EH (cell line): ENCODE results near the gene CAST.
"Not testable (repeated sequence)": the region's sequence is repeated elsewhere in the genome, so short reads cannot be mapped to it uniquely, and the experiment has no call there.

ENCODE experiments used
- DNase-seq: peaks from one replicate; pipeline ENCODE4 v3.0.0-alpha.2; 2015; ENCODE audit warnings: low read depth

The CAST gene

GRCh38 chr5:96661855-96662724, at the start of gene CAST:
Gene CAST (plus strand): TSS chr5:96662376. CDS start chr5:96662423, 47 bp downstream.
- peak; percentile 96 for DNase-seq

GRCh38 chr5:96614110-96614691, 48.0 kb upstream of the CAST start:
- peak; percentile 92 for DNase-seq

GRCh38 chr5:96615223-96615622, 47.0 kb upstream of the CAST start:
- DNase-seq: no peak

- DNase-seq: no peak
These were observed 45.4 kb upstream of the CAST start for GRCh38 chr5:96616801-96617200.

- DNase-seq: not testable (repeated sequence)
These were observed 43.7 kb upstream of the CAST start for GRCh38 chr5:96618311-96619016.

GRCh38 chr5:96619946-96620345, 42.2 kb upstream of the CAST start:
- no peak for DNase-seq

- no peak for DNase-seq
These were observed 37.6 kb upstream of the CAST start for GRCh38 chr5:96624596-96624995.

GRCh38 chr5:96625365-96625764, 36.8 kb upstream of the CAST start:
- DNase-seq: no peak

- DNase-seq: peak; percentile 95
These were observed 35.2 kb upstream of the CAST start for GRCh38 chr5:96626956-96627355.

- peak; percentile 12 for DNase-seq
These were observed 34.3 kb upstream of the CAST start for GRCh38 chr5:96627792-96628398.

- peak; percentile 18 for DNase-seq
These were observed 33.8 kb upstream of the CAST start for GRCh38 chr5:96628406-96628805.

GRCh38 chr5:96629774-96630173, 32.4 kb upstream of the CAST start:
- DNase-seq: peak; percentile 95

GRCh38 chr5:96633820-96634219, 28.4 kb upstream of the CAST start:
- peak; percentile 44 for DNase-seq

- DNase-seq: no peak
These were observed 27.3 kb upstream of the CAST start for GRCh38 chr5:96634881-96635280.

- DNase-seq: no peak
These were observed 26.1 kb upstream of the CAST start for GRCh38 chr5:96636046-96636445.

GRCh38 chr5:96636594-96636993, 25.6 kb upstream of the CAST start:
- no peak for DNase-seq

- DNase-seq: no peak
These were observed 25.0 kb upstream of the CAST start for GRCh38 chr5:96637196-96637595.

GRCh38 chr5:96638561-96638960, 23.6 kb upstream of the CAST start:
- DNase-seq: peak; percentile 40

GRCh38 chr5:96640696-96641095, 21.5 kb upstream of the CAST start:
- no peak for DNase-seq

- peak; percentile 61 for DNase-seq
These were observed 20.6 kb upstream of the CAST start for GRCh38 chr5:96641368-96642280.

- DNase-seq: no peak
These were observed 19.9 kb upstream of the CAST start for GRCh38 chr5:96642281-96642640.
